ENCODE data around the gene BYSL.

DNA sequence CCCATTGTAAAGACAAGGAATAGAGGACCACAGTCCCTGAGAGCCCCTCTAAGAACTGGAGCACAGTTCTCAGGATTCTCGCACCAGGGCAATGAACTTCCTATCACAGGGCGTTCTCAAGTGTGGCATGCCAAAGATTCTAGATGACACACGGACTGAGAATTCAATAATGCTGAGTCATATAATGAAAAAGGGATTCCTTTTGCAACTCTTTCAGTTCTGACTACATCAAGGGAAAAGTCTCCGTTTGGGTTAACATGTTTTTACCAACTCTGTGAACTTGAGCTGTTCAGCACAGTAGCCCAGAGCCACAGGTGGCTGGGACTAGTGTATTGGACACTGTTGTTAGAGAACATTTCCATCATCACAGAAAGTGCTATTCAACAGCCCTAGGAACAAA is 3.8 kb upstream of the BYSL start:
- TF ChIP-seq, protein P1, sequence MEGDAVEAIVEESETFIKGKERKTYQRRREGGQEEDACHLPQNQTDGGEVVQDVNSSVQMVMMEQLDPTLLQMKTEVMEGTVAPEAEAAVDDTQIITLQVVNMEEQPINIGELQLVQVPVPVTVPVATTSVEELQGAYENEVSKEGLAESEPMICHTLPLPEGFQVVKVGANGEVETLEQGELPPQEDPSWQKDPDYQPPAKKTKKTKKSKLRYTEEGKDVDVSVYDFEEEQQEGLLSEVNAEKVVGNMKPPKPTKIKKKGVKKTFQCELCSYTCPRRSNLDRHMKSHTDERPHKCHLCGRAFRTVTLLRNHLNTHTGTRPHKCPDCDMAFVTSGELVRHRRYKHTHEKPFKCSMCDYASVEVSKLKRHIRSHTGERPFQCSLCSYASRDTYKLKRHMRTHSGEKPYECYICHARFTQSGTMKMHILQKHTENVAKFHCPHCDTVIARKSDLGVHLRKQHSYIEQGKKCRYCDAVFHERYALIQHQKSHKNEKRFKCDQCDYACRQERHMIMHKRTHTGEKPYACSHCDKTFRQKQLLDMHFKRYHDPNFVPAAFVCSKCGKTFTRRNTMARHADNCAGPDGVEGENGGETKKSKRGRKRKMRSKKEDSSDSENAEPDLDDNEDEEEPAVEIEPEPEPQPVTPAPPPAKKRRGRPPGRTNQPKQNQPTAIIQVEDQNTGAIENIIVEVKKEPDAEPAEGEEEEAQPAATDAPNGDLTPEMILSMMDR (IDR thresholded peaks at IDR 0.05): no peak
- TF ChIP-seq POLR2A (IDR thresholded peaks at IDR 0.05): no peak

Measured in esophagus squamous epithelium (tissue), 4 donors.